ENCODE measurements around the gene MAMDC2.

Gene MAMDC2

GRCh38 chr9:70228118-70228517, 184.5 kb downstream of the MAMDC2 start:
- no peak overlapping the region for H3K4me3 ChIP-seq (ENCODE audit: low read length in 2 of 2)
- no peak overlapping the region for H2BK12ac ChIP-seq (ENCODE audit: low read length)
- no peak overlapping the region for H2AFZ ChIP-seq (ENCODE audit: low read length)
- no peak overlapping the region for H4K91ac ChIP-seq (ENCODE audit: low read depth, low read length, poor library complexity)
- no peak overlapping the region for H3K9ac ChIP-seq (ENCODE audit: low read depth, low read length, poor library complexity)
- H3K18ac ChIP-seq (ENCODE audit: low read length): no peak overlapping the region
- no peak overlapping the region for H3K14ac ChIP-seq (ENCODE audit: low read length)
- no peak overlapping the region for H2BK120ac ChIP-seq (ENCODE audit: low read depth, low read length)
- no peak overlapping the region for H3K23ac ChIP-seq (ENCODE audit: low read depth, low read length, poor library complexity)
- no peak overlapping the region for H2AK5ac ChIP-seq (ENCODE audit: low read depth, low read length)
- H3K4ac ChIP-seq (ENCODE audit: low read length): no peak overlapping the region
- peaks cover 0 to 1% of the 10 kb centered on the region in 2 donors for H3K4me1 ChIP-seq (ENCODE audit: control insufficient read depth in 2 of 2, insufficient read depth in 1 of 2, low read depth in 1 of 2, low read length in 2 of 2)
- DNase-seq (ENCODE audit: low spot score): no peak
- H3K79me1 ChIP-seq (ENCODE audit: low read depth, low read length): no peaks in the 10 kb centered on the region
- no peak overlapping the region for H3K4me2 ChIP-seq (ENCODE audit: insufficient read depth, low read length, poor library complexity, severe bottlenecking)
- no peaks in the 10 kb centered on the region for H3K36me3 ChIP-seq (replicated peaks in 1 of 2; ENCODE audit: control insufficient read depth in 2 of 2, insufficient read depth in 2 of 2, low read length in 2 of 2)
- H3K27ac ChIP-seq (replicated peaks; ENCODE audit: low read length): no peak overlapping the region
- no peak overlapping the region for H2BK15ac ChIP-seq (ENCODE audit: low read length)
- H4K8ac ChIP-seq (ENCODE audit: low read depth, low read length): no peak overlapping the region
- no peak overlapping the region for H2BK5ac ChIP-seq (ENCODE audit: low read length)
- WGBS, 2 donors (ENCODE audit: extremely low coverage in 2 of 2, insufficient read length in 2 of 2, insufficient replicate concordance in 1 of 2): no CpG with 5 or more reads among the region's 2 CpGs
- H3K9me3 ChIP-seq (replicated peaks in 1 of 2; ENCODE audit: control insufficient read depth in 2 of 2, insufficient read depth in 1 of 2, low read depth in 1 of 2, low read length in 2 of 2): no peaks in the 10 kb centered on the region
- H3K27me3 ChIP-seq (ENCODE audit: control insufficient read depth in 3 of 3, insufficient read depth in 3 of 3, low read depth in 1 of 3, low read length in 3 of 3): no peaks in the 10 kb centered on the region

- H3K4ac ChIP-seq (ENCODE audit: low read length): no peak overlapping the region
- no peak overlapping the region for H3K4me2 ChIP-seq (ENCODE audit: insufficient read depth, low read length, poor library complexity, severe bottlenecking)
- no peak overlapping the region for H3K14ac ChIP-seq (ENCODE audit: low read length)
- no peaks in the 10 kb centered on the region for H3K79me1 ChIP-seq (ENCODE audit: low read depth, low read length)
- H3K36me3 ChIP-seq (replicated peaks in 1 of 2; ENCODE audit: control insufficient read depth in 2 of 2, insufficient read depth in 2 of 2, low read length in 2 of 2): no peaks in the 10 kb centered on the region
- DNase-seq (ENCODE audit: low spot score): no peak
- H2AK5ac ChIP-seq (ENCODE audit: low read depth, low read length): no peak overlapping the region
- no peak overlapping the region for H2BK5ac ChIP-seq (ENCODE audit: low read length)
- H2BK15ac ChIP-seq (ENCODE audit: low read length): no peak overlapping the region
- WGBS, 2 donors (ENCODE audit: extremely low coverage in 2 of 2, insufficient read length in 2 of 2, insufficient replicate concordance in 1 of 2): no CpG with 5 or more reads among the region's 2 CpGs
- H2BK12ac ChIP-seq (ENCODE audit: low read length): no peak overlapping the region
- H3K27me3 ChIP-seq (ENCODE audit: control insufficient read depth in 3 of 3, insufficient read depth in 3 of 3, low read depth in 1 of 3, low read length in 3 of 3): no peaks in the 10 kb centered on the region
- no peak overlapping the region for H3K4me3 ChIP-seq (ENCODE audit: low read length in 2 of 2)
- peaks cover 0 to 1% of the 10 kb centered on the region in 2 donors for H3K4me1 ChIP-seq (ENCODE audit: control insufficient read depth in 2 of 2, insufficient read depth in 1 of 2, low read depth in 1 of 2, low read length in 2 of 2)
- H3K23ac ChIP-seq (ENCODE audit: low read depth, low read length, poor library complexity): no peak overlapping the region
- H2BK120ac ChIP-seq (ENCODE audit: low read depth, low read length): no peak overlapping the region
- H3K9ac ChIP-seq (ENCODE audit: low read depth, low read length, poor library complexity): no peak overlapping the region
- no peak overlapping the region for H4K91ac ChIP-seq (ENCODE audit: low read depth, low read length, poor library complexity)
- no peak overlapping the region for H4K8ac ChIP-seq (ENCODE audit: low read depth, low read length)
- no peak overlapping the region for H3K27ac ChIP-seq (replicated peaks; ENCODE audit: low read length)
- H2AFZ ChIP-seq (ENCODE audit: low read length): no peak overlapping the region
- H3K9me3 ChIP-seq (replicated peaks in 1 of 2; ENCODE audit: control insufficient read depth in 2 of 2, insufficient read depth in 1 of 2, low read depth in 1 of 2, low read length in 2 of 2): no peaks in the 10 kb centered on the region
- no peak overlapping the region for H3K18ac ChIP-seq (ENCODE audit: low read length)
Measured at GRCh38 chr9:70228611-70229010, 185.0 kb downstream of the MAMDC2 start.

- Histone ChIP-seq H2BK5ac (ENCODE audit: low read length) (no peak overlapping the region), H3K23ac (ENCODE audit: low read depth, low read length, poor library complexity) (no peak overlapping the region), H3K27ac (replicated peaks; ENCODE audit: low read length) (no peak overlapping the region), H2AFZ (ENCODE audit: low read length) (no peak overlapping the region), H4K91ac (ENCODE audit: low read depth, low read length, poor library complexity) (no peak overlapping the region), H2BK120ac (ENCODE audit: low read depth, low read length) (no peak overlapping the region), H3K27me3 (ENCODE audit: control insufficient read depth in 3 of 3, insufficient read depth in 3 of 3, low read depth in 1 of 3, low read length in 3 of 3) (no peaks in the 10 kb centered on the region), H4K8ac (ENCODE audit: low read depth, low read length) (no peak overlapping the region), H3K18ac (ENCODE audit: low read length) (no peak overlapping the region), H3K9me3 (replicated peaks in 1 of 2; ENCODE audit: control insufficient read depth in 2 of 2, insufficient read depth in 1 of 2, low read depth in 1 of 2, low read length in 2 of 2) (no peaks in the 10 kb centered on the region), H2BK12ac (ENCODE audit: low read length) (no peak overlapping the region), H3K4me1 (ENCODE audit: control insufficient read depth in 2 of 2, insufficient read depth in 1 of 2, low read depth in 1 of 2, low read length in 2 of 2) (peaks cover 0 to 1% of the 10 kb centered on the region in 2 donors), H3K36me3 (replicated peaks in 1 of 2; ENCODE audit: control insufficient read depth in 2 of 2, insufficient read depth in 2 of 2, low read length in 2 of 2) (no peaks in the 10 kb centered on the region), H3K4me3 (ENCODE audit: low read length in 2 of 2) (no peak overlapping the region), H3K14ac (ENCODE audit: low read length) (no peak overlapping the region), H3K79me1 (ENCODE audit: low read depth, low read length) (no peaks in the 10 kb centered on the region), H2AK5ac (ENCODE audit: low read depth, low read length) (no peak overlapping the region), H2BK15ac (ENCODE audit: low read length) (no peak overlapping the region), H3K4me2 (ENCODE audit: insufficient read depth, low read length, poor library complexity, severe bottlenecking) (no peak overlapping the region), H3K9ac (ENCODE audit: low read depth, low read length, poor library complexity) (no peak overlapping the region), H3K4ac (ENCODE audit: low read length) (no peak overlapping the region)
- no peak for DNase-seq (ENCODE audit: low spot score)
- no CpG with 5 or more reads among the region's 4 CpGs for WGBS, 2 donors (ENCODE audit: extremely low coverage in 2 of 2, insufficient read length in 2 of 2, insufficient replicate concordance in 1 of 2)
Measured at GRCh38 chr9:70229026-70229425, 185.4 kb downstream of the MAMDC2 start.

- DNase-seq (ENCODE audit: low spot score): no peak
- H3K9ac ChIP-seq (ENCODE audit: low read depth, low read length, poor library complexity): no peak overlapping the region
- H3K4me2 ChIP-seq (ENCODE audit: insufficient read depth, low read length, poor library complexity, severe bottlenecking): no peak overlapping the region
- H4K8ac ChIP-seq (ENCODE audit: low read depth, low read length): no peak overlapping the region
- no peak overlapping the region for H3K18ac ChIP-seq (ENCODE audit: low read length)
- no peak overlapping the region for H2BK12ac ChIP-seq (ENCODE audit: low read length)
- no peaks in the 10 kb centered on the region for H3K27me3 ChIP-seq (ENCODE audit: control insufficient read depth in 3 of 3, insufficient read depth in 3 of 3, low read depth in 1 of 3, low read length in 3 of 3)
- no peaks in the 10 kb centered on the region for H3K36me3 ChIP-seq (replicated peaks in 1 of 2; ENCODE audit: control insufficient read depth in 2 of 2, insufficient read depth in 2 of 2, low read length in 2 of 2)
- no peak overlapping the region for H2BK5ac ChIP-seq (ENCODE audit: low read length)
- H2BK120ac ChIP-seq (ENCODE audit: low read depth, low read length): no peak overlapping the region
- no peak overlapping the region for H4K91ac ChIP-seq (ENCODE audit: low read depth, low read length, poor library complexity)
- H3K4me3 ChIP-seq (ENCODE audit: low read length in 2 of 2): no peak overlapping the region
- H3K14ac ChIP-seq (ENCODE audit: low read length): no peak overlapping the region
- H3K27ac ChIP-seq (replicated peaks; ENCODE audit: low read length): no peak overlapping the region
- H3K4me1 ChIP-seq (ENCODE audit: control insufficient read depth in 2 of 2, insufficient read depth in 1 of 2, low read depth in 1 of 2, low read length in 2 of 2): peaks cover 0 to 1% of the 10 kb centered on the region in 2 donors
- WGBS, 2 donors (ENCODE audit: extremely low coverage in 2 of 2, insufficient read length in 2 of 2, insufficient replicate concordance in 1 of 2): no CpG with 5 or more reads among the region's 3 CpGs
- no peak overlapping the region for H2AK5ac ChIP-seq (ENCODE audit: low read depth, low read length)
- no peak overlapping the region for H2AFZ ChIP-seq (ENCODE audit: low read length)
- no peak overlapping the region for H3K4ac ChIP-seq (ENCODE audit: low read length)
- no peaks in the 10 kb centered on the region for H3K79me1 ChIP-seq (ENCODE audit: low read depth, low read length)
- H3K9me3 ChIP-seq (replicated peaks in 1 of 2; ENCODE audit: control insufficient read depth in 2 of 2, insufficient read depth in 1 of 2, low read depth in 1 of 2, low read length in 2 of 2): no peaks in the 10 kb centered on the region
- no peak overlapping the region for H3K23ac ChIP-seq (ENCODE audit: low read depth, low read length, poor library complexity)
- no peak overlapping the region for H2BK15ac ChIP-seq (ENCODE audit: low read length)
Measured at GRCh38 chr9:70229579-70229978, 185.9 kb downstream of the MAMDC2 start.
